HS-27A (cell line): ENCODE results near the gene USP30.
A peak's percentile ranks its signal among the peaks of the same experiment; 100 is the strongest.
"Not testable (repeated sequence)": the region's sequence is repeated elsewhere in the genome, so short reads cannot be mapped to it uniquely, and the experiment has no call there.

Experiments used
- DNase-seq: peaks from one replicate; pipeline ENCODE4 v3.0.0-alpha.2; 2012; ENCODE audit warnings: low read depth, missing footprints

Gene USP30

GRCh38 chr12:109052414-109053323, at the start of gene USP30:
Gene USP30, plus strand, starts transcription at chr12:109052576. Its CDS starts 103 bp downstream, at chr12:109052679.
- DNase-seq: peak; percentile 55

- no peak for DNase-seq
Observed at GRCh38 chr12:109004017-109004416, 48.4 kb upstream of the USP30 start.

- DNase-seq: no peak
Observed at GRCh38 chr12:109009766-109010165, 42.6 kb upstream of the USP30 start.

- no peak for DNase-seq
Observed at GRCh38 chr12:109010259-109010658, 42.1 kb upstream of the USP30 start.

- DNase-seq: no peak
Observed at GRCh38 chr12:109014984-109015765, 37.2 kb upstream of the USP30 start.

GRCh38 chr12:109016016-109016415, 36.4 kb upstream of the USP30 start:
- no peak for DNase-seq

GRCh38 chr12:109016978-109017377, 35.4 kb upstream of the USP30 start:
- DNase-seq: no peak

GRCh38 chr12:109018296-109018695, 34.1 kb upstream of the USP30 start:
- no peak for DNase-seq

GRCh38 chr12:109020146-109020795, 32.1 kb upstream of the USP30 start:
- no peak for DNase-seq

- peak; percentile 22 for DNase-seq
Observed at GRCh38 chr12:109020796-109021380, 31.5 kb upstream of the USP30 start, which contains the start of gene SVOP. Gene SVOP, minus strand, starts transcription at chr12:109021068. Its CDS starts 200 bp downstream, at chr12:109020868.

- peak; percentile 4 for DNase-seq
Observed at GRCh38 chr12:109027767-109028166, 24.6 kb upstream of the USP30 start.

- DNase-seq: not testable (repeated sequence)
Observed at GRCh38 chr12:109028624-109029023, 23.8 kb upstream of the USP30 start.

GRCh38 chr12:109029411-109029810, 23.0 kb upstream of the USP30 start:
- no peak for DNase-seq

GRCh38 chr12:109033239-109034196, 18.9 kb upstream of the USP30 start:
- DNase-seq: no peak

- DNase-seq: no peak
Observed at GRCh38 chr12:109036975-109037374, 15.4 kb upstream of the USP30 start.

GRCh38 chr12:109044241-109044640, 8.1 kb upstream of the USP30 start:
- no peak for DNase-seq

GRCh38 chr12:109047081-109047805, 5.1 kb upstream of the USP30 start:
- DNase-seq: no peak

GRCh38 chr12:109048706-109049105, 3.7 kb upstream of the USP30 start:
- DNase-seq: not testable (repeated sequence)

GRCh38 chr12:109049794-109050193, 2.6 kb upstream of the USP30 start:
- not testable (repeated sequence) for DNase-seq

GRCh38 chr12:109052097-109052413, 321 bp upstream of the USP30 start:
- DNase-seq: no peak
